ENCODE measurements around the gene FRS3. TPM values are rescaled to one million over a fixed set of nuclear protein-coding genes. Genes with fewer than 3 reads are reported as not detected.

Gene FRS3
- total and polyA plus RNA-seq, 2 of the 13 experiments (the other 11 are each of a cell fraction or from before 2014, with no cell fraction given), result 3.0 to 7.4 TPM

DNA sequence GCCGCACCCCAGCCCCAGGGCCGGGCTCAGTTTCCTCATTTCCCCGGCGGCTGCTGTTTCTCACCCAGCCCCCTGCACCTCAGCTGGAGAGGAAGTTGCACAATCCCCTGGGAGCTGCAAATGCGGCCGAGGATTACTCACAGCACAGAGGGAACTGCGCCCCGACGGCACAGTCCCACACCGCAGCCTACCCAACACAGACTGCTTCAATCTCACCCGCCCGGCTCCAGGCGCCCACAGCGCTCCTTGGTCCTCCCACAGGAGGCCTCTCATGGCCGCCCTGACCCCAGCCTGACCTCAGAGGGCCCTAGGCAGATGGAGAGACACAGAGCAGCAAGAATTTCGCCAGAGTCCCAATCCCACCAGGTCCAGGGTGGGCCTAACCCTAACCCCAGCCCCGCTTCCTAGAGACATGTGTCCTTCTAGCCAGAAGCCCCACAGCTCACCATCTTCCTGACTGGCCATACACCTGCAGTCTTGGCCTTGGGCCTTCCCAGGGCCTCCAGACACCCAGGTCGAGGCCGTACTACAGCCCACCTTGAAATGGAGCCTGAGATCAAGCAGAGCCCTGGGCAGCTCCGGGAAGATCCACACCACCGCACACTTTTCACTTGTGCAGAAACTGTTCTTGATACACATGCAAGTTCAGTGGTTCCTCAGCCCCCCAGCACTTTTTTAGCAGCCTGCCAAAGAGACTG is 56.0 kb downstream of the FRS3 start (continued):
- TF ChIP-seq, protein P1, sequence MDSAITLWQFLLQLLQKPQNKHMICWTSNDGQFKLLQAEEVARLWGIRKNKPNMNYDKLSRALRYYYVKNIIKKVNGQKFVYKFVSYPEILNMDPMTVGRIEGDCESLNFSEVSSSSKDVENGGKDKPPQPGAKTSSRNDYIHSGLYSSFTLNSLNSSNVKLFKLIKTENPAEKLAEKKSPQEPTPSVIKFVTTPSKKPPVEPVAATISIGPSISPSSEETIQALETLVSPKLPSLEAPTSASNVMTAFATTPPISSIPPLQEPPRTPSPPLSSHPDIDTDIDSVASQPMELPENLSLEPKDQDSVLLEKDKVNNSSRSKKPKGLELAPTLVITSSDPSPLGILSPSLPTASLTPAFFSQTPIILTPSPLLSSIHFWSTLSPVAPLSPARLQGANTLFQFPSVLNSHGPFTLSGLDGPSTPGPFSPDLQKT (CRISPR knock-in tag; IDR thresholded peaks at IDR 0.05; ENCODE audit: borderline replicate concordance), result no peak
- TF ChIP-seq ZNF749 (CRISPR knock-in tag; IDR thresholded peaks at IDR 0.05; ENCODE audit: borderline replicate concordance) (no peak), ZBTB26 (CRISPR knock-in tag; IDR thresholded peaks at IDR 0.05; ENCODE audit: borderline replicate concordance) (0 out of 2 replicates have a peak, but pooled peaks have one; percentile 47), ZNF468 (CRISPR knock-in tag; IDR thresholded peaks at IDR 0.05) (peak; percentile 40; the same call in 1 of the 2 replicates), ZNF773 (CRISPR knock-in tag; IDR thresholded peaks at IDR 0.05; ENCODE audit: borderline replicate concordance) (0 out of 2 replicates have a peak, but pooled peaks have one; percentile 34), ZNF589 (CRISPR knock-in tag; conservative IDR thresholded peaks at IDR 0.05) (no peak), ZKSCAN1 (IDR thresholded peaks at IDR 0.05; ENCODE audit: low read length) (no peak), ZNF251 (CRISPR knock-in tag; IDR thresholded peaks at IDR 0.05) (no peak), ZNF224 (CRISPR knock-in tag; IDR thresholded peaks at IDR 0.05) (no peak), ZNF616 (CRISPR knock-in tag; IDR thresholded peaks at IDR 0.05; ENCODE audit: low read depth) (no peak), ZNF792 (CRISPR knock-in tag; IDR thresholded peaks at IDR 0.05) (peak; percentile 88), ZNF430 (CRISPR knock-in tag; IDR thresholded peaks at IDR 0.05) (peak; percentile 75; the same call in 1 of the 2 replicates), ZNF75D (CRISPR knock-in tag; IDR thresholded peaks at IDR 0.05; ENCODE audit: borderline replicate concordance) (no peak), ZMAT5 (CRISPR knock-in tag; IDR thresholded peaks at IDR 0.05; ENCODE audit: borderline replicate concordance, low read depth) (no peak), BATF2 (CRISPR knock-in tag; IDR thresholded peaks at IDR 0.05) (no peak), ZNF7 (CRISPR knock-in tag; IDR thresholded peaks at IDR 0.05) (no peak), MIXL1 (CRISPR knock-in tag; IDR thresholded peaks at IDR 0.05) (0 out of 2 replicates have a peak, but pooled peaks have one; percentile 34), ETV6 (CRISPR knock-in tag; conservative IDR thresholded peaks at IDR 0.05) (peak; percentile 71), ZFP91 (CRISPR knock-in tag; IDR thresholded peaks at IDR 0.05; ENCODE audit: borderline replicate concordance) (no peak; the same call in 1 of the 2 replicates), ZNF572 (CRISPR knock-in tag; IDR thresholded peaks at IDR 0.05) (no peak), ZNF136 (CRISPR knock-in tag; IDR thresholded peaks at IDR 0.05; ENCODE audit: low read depth) (0 out of 2 replicates have a peak, but pooled peaks have one; percentile 48), MAFK (conservative IDR thresholded peaks at IDR 0.05 in 1 of 2, IDR thresholded peaks at IDR 0.05 in 1 of 2; ENCODE audit: low read length in 2 of 2) (no peak), CENPX (CRISPR knock-in tag; IDR thresholded peaks at IDR 0.05) (no peak), ZNF234 (CRISPR knock-in tag; conservative IDR thresholded peaks at IDR 0.05) (no peak)
